Right atrium auricular region (tissue), 2 donors: Measurements from ENCODE around the gene HAND1. TPM values are rescaled to one million over a fixed set of nuclear protein-coding genes. Genes with fewer than 3 reads are reported as not detected.

Source experiments
- DNase-seq: peaks from one replicate; pipeline ENCODE4 v3.0.0-alpha.2; 2019; ENCODE audit warnings: low spot score
- H3K27ac ChIP-seq, 2 donors: fragments of 200-600 bp; sonication (generic); 1 replicate in 1 of 2; 2 replicates in 1 of 2; pipeline ENCODE4 v1.5.1; 2016 to 2019
- H3K27me3 ChIP-seq, 2 donors: fragments of 200-600 bp; sonication (generic); one replicate each; pipeline versions ENCODE4 v1.5.1 to v1.6.0; 2017 to 2019
- H3K36me3 ChIP-seq: fragments of 200-600 bp; sonication (generic); one replicate; pipeline ENCODE4 v1.5.1; 2016
- H3K4me1 ChIP-seq, 2 donors: fragments of 200-600 bp; sonication (generic); one replicate each; pipeline versions ENCODE4 v1.5.1 to v1.6.0; 2017 to 2019
- H3K4me3 ChIP-seq, 2 donors: fragments of 200-600 bp; sonication (generic); 1 replicate in 1 of 2; 2 replicates in 1 of 2; pipeline ENCODE4 v1.5.1; 2017 to 2019; ENCODE audit warnings: mild to moderate bottlenecking in 1 of 2, moderate library complexity in 1 of 2
- H3K9me3 ChIP-seq, 2 donors: fragments of 200-600 bp; sonication (generic); one replicate each; pipeline ENCODE4 v1.5.1; 2019
- CTCF ChIP-seq, 2 donors: fragments of 200-600 bp; sonication (generic); IDR thresholded peaks; one replicate each; pipeline ENCODE4 v1.5.1; 2019; ENCODE audit warnings: antibody characterized with exemption in 2 of 2
- total RNA-seq, 2 donors: library from RNA; depleted of rRNA; stranded (reverse); fragments of >200 nt; gene quantifications; one replicate each; pipeline ENCODE4 v1.1.0, GENCODE V29; 2016

The HAND1 gene
- total RNA-seq, 2 donors from 2014 or later: 4.1 to 13.8 TPM

- no peak for TF ChIP-seq CTCF (IDR thresholded peaks at IDR 0.05)
- H3K4me3 ChIP-seq: no peak overlapping the region
- H3K36me3 ChIP-seq: no peaks in the 10 kb centered on the region
- H3K4me1 ChIP-seq: no peaks in the 10 kb centered on the region
- no peaks in the 10 kb centered on the region for H3K9me3 ChIP-seq
- H3K27ac ChIP-seq: no peak overlapping the region
- no peaks in the 10 kb centered on the region for H3K27me3 ChIP-seq
- DNase-seq: no peak
These were observed 49.8 kb downstream of the HAND1 start for GRCh38 chr5:154428208-154428607.

Other genes starting within 250 kb of the HAND1 start
- gene SAP30L, start 32.2 kb downstream of the HAND1 start, total RNA-seq: 10 to 100 TPM; 17.1 to 18.9 TPM